ENCODE measurements around the gene KRT28.
"Not testable (repeated sequence)": the region's sequence is repeated elsewhere in the genome, so short reads cannot be mapped to it uniquely, and the experiment has no call there.

The KRT28 gene

GRCh38 chr17:40777459-40777858, 22.3 kb downstream of the KRT28 start:
- no peak for DNase-seq

GRCh38 chr17:40775945-40776344, 23.8 kb downstream of the KRT28 start:
- peak; percentile 36 for DNase-seq

- no peak for DNase-seq
Observed at GRCh38 chr17:40772101-40772500, 27.7 kb downstream of the KRT28 start, which contains the start of gene KRT26. Gene KRT26 (minus strand): TSS chr17:40772201. CDS start chr17:40772113, 88 bp downstream.

- DNase-seq: no peak
Observed at GRCh38 chr17:40765657-40766056, 34.1 kb downstream of the KRT28 start.

- DNase-seq: no peak
Observed at GRCh38 chr17:40763752-40764151, 36.0 kb downstream of the KRT28 start.

- DNase-seq: no peak
Observed at GRCh38 chr17:40760105-40761016, 39.4 kb downstream of the KRT28 start.

- DNase-seq: no peak
Observed at GRCh38 chr17:40755231-40755630, 44.5 kb downstream of the KRT28 start, which contains the start of gene KRT25. Gene KRT25 (minus strand): TSS chr17:40755331. CDS start chr17:40755271, 60 bp downstream.

- DNase-seq: no peak
Observed at GRCh38 chr17:40753804-40754203, 46.0 kb downstream of the KRT28 start.

GRCh38 chr17:40751065-40751464, 48.7 kb downstream of the KRT28 start:
- DNase-seq: no peak

GRCh38 chr17:40750391-40750790, 49.4 kb downstream of the KRT28 start:
- no peak for DNase-seq

GRCh38 chr17:40748666-40749065, 51.1 kb downstream of the KRT28 start:
- not testable (repeated sequence) for DNase-seq

Measured in left hindlimb (tissue), 1 donor.